Measurements from ENCODE around the gene SCEL.
"Not testable (repeated sequence)": the region's sequence is repeated elsewhere in the genome, so short reads cannot be mapped to it uniquely, and the experiment has no call there.

SCEL gene

DNA sequence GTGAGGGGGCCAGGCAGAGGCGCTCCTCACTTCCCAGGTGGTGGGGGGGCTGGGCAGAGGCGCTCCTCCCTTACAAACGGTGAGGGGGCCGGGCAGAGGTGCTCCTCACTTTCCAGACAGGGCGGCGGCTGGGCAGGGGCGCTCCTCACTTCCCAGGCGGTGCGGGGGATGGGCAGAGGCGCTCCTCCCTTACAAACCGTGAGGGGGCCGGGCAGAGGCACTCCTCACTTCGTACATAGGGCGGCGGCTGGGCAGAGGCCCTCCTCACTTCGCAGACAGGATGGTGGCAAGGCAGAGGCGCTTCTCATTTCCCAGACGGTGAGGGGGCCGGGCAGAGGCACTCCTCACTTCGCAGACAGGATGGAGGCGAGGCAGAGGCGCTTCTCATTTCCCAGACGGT lies 124.5 kb downstream of the SCEL start:
- in situ Hi-C loops (cut with HindIII; ENCODE audit: low sequenced_read_pairs), result not testable (repeated sequence)

GRCh38 chr13:77660841-77661250 lies 125.3 kb downstream of the SCEL start:
- in situ Hi-C loops (cut with HindIII; ENCODE audit: low sequenced_read_pairs), result no loop called here

DNA sequence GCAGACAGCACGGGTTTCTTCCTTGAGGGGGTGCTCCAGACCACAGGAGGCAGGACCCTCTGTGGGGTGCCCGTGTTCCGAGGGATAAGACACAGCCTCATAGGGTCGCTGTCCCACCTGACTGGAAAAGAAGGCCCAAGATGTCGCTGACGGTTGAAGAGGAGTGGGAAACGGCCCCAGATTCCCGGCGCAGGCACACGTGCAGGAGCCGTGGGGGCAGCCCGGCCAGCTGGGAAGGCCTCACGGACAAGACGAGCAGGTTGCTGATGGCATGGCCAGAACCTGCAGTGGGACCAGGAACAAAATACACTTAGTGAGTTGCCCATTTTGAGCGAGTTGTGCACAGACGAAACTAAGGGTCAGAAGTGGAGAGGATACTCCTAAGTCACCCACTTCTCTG lies 126.8 kb downstream of the SCEL start:
- in situ Hi-C loops (cut with HindIII; ENCODE audit: low sequenced_read_pairs), result not testable (repeated sequence)

DNA sequence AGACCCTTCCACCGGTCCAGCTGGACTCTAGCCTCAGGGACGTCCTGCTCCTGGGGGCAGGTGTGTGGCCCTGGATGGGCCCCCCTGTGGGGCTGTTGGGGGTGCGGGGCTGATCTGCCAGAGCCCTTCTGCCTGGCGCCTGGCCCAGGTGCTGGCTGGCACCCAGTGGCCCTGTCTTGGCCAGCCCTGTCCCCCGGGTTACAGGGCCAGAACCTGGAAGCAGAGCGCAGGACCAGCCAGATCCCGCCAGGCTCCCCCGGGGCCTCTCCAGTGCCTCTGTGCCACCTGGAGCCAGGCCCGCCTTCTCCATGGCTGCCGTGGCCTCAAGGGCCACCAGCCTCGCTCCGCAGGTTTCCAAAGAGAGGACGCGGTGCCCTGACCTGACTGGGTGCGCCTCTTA lies 127.3 kb downstream of the SCEL start:
- in situ Hi-C loops (cut with HindIII; ENCODE audit: low sequenced_read_pairs), result not testable (repeated sequence)

DNA sequence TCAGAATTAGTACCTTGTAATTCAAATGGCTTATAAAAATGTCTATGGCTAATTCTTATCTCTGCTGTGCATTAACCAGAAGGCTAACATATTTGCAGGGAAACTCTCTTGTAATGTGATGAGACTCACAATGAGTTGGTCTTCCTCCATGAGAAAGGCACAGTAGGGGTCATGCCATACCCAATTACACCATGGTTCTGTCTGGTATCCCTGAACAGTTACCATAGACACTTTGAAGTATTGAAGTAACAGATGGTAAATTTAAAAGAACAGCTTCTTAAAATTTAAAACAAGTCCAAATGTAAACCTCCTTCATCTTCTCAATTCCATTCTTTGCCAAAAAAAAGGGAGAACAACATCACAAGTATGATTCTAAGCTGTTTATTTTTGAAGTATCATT lies 139.3 kb downstream of the SCEL start:
- in situ Hi-C loops (cut with HindIII; ENCODE audit: low sequenced_read_pairs), result no loop called here

GRCh38 chr13:77678691-77679235 lies 143.3 kb downstream of the SCEL start:
- in situ Hi-C loops (cut with HindIII; ENCODE audit: low sequenced_read_pairs), result no loop called here

DNA sequence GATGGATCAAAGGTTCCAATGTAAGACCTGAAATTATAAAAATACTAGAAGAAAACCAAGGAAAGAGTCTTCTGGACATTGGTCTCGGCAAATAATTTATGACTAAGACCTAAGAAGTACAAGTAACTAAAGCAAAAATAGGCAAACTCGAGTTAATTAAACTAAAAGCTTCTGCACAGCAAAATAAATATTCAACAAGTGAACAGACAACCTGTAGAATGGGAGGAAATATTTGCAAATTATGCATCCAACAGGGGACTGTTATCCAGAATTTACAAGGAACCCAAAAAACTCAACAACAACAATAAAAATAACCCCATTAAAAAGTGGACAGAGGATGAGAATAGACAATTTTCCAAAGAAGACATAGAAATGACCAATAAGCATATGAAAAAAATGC lies 152.3 kb downstream of the SCEL start:
- in situ Hi-C loops (cut with HindIII; ENCODE audit: low sequenced_read_pairs), result no loop called here

GRCh38 chr13:77691871-77692270 lies 156.4 kb downstream of the SCEL start:
- in situ Hi-C loops (cut with HindIII; ENCODE audit: low sequenced_read_pairs), result no loop called here

GRCh38 chr13:77692746-77693448 lies 157.4 kb downstream of the SCEL start:
- in situ Hi-C loops (cut with HindIII; ENCODE audit: low sequenced_read_pairs), result no loop called here

DNA sequence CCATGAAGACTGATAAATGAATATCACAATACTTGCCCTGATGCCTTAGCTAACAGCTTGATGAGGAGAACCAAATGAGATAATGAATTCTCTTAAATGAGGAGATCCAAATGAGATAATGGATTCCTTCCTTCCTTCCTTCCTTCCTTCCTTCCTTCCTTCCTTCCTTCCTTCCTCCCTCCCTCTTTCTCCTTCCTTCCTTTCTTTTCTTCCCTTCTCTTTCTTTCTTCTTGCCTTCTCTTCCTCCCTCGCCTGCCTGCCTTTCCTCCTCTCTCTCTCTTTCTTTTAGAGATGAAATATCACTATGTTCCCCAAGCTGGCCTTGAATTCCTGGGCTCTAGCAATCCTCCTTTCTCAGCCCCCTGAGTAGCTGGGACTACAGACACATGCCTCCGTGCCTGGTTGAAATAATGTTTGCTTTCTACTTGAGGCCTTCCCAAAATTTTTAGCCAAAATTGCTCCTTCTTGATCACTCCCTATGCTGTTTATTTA lies 158.0 kb downstream of the SCEL start:
- in situ Hi-C loops (cut with HindIII; ENCODE audit: low sequenced_read_pairs), result no loop called here

Measured in DLD1 (cell line).